HepG2 (cell line): ENCODE measurements around the gene COMMD7. TPM values are rescaled to one million over a fixed set of nuclear protein-coding genes. Genes with fewer than 3 reads are reported as not detected.

Source experiments
- AGO1 ChIP-seq: fragments of 200-400 bp; formaldehyde crosslinking; IDR thresholded peaks from 2 replicates; pipeline ENCODE4 v1.6.1; 2017; ENCODE audit warnings: mild to moderate bottlenecking, low read depth, low read length, moderate library complexity; ENCODE audit not compliant: poor library complexity, severe bottlenecking
- DRAP1 ChIP-seq: IDR thresholded peaks from 2 replicates; pipeline ENCODE4 v1.6.1; 2016; ENCODE audit warnings: missing genetic modification reagents, missing compliant biosample characterization
- ELK4 ChIP-seq: sonication (generic); formaldehyde crosslinking; IDR thresholded peaks from 2 replicates; pipeline ENCODE4 v1.9.0; 2021; ENCODE audit warnings: missing genetic modification reagents, borderline replicate concordance
- GLI4 ChIP-seq: sonication (generic); formaldehyde crosslinking; IDR thresholded peaks from 2 replicates; pipeline ENCODE4 v1.5.1; 2020; ENCODE audit warnings: missing genetic modification reagents, mild to moderate bottlenecking, moderate library complexity, borderline replicate concordance
- HBP1 ChIP-seq: IDR thresholded peaks from 2 replicates; pipeline ENCODE4 v1.6.1; 2016; ENCODE audit warnings: low read depth, control low read depth
- KDM3A ChIP-seq: IDR thresholded peaks from 2 replicates; pipeline ENCODE4 v1.6.1; 2018; ENCODE audit warnings: low read depth, missing compliant biosample characterization
- RFXANK ChIP-seq: IDR thresholded peaks from 2 replicates; pipeline ENCODE4 v1.6.1; 2016
- SALL2 ChIP-seq: sonication (generic); formaldehyde crosslinking; IDR thresholded peaks from 2 replicates; pipeline ENCODE4 v1.8.1; 2023; ENCODE audit warnings: mild to moderate bottlenecking, missing genetic modification reagents, inconsistent platforms
- SKIL ChIP-seq: sonication (generic); formaldehyde crosslinking; IDR thresholded peaks from 2 replicates; pipeline ENCODE4 v1.8.0; 2022; ENCODE audit warnings: missing genetic modification reagents, mild to moderate bottlenecking, moderate library complexity, borderline replicate concordance
- SMAD1 ChIP-seq: sonication (generic); formaldehyde crosslinking; IDR thresholded peaks from 2 replicates; pipeline ENCODE4 v1.4.0; 2020; ENCODE audit warnings: missing genetic modification reagents, low read depth, mild to moderate bottlenecking, borderline replicate concordance
- SSRP1 ChIP-seq: IDR thresholded peaks from 2 replicates; pipeline ENCODE4 v1.6.1; 2016; ENCODE audit warnings: control low read depth
- THAP8 ChIP-seq: sonication (generic); formaldehyde crosslinking; IDR thresholded peaks from 2 replicates; pipeline ENCODE4 v1.5.1; 2020; ENCODE audit warnings: missing genetic modification reagents, mild to moderate bottlenecking, borderline replicate concordance
- ZBTB25 ChIP-seq: IDR thresholded peaks from 2 replicates; pipeline ENCODE4 v1.6.1; 2018; ENCODE audit warnings: missing genetic modification reagents
- ZBTB3 ChIP-seq: sonication (generic); formaldehyde crosslinking; IDR thresholded peaks from 2 replicates; pipeline ENCODE4 v1.4.0; 2020; ENCODE audit warnings: low read depth, mild to moderate bottlenecking, moderate library complexity, missing genetic modification reagents, borderline replicate concordance
- ZFAT ChIP-seq: sonication (generic); formaldehyde crosslinking; conservative IDR thresholded peaks from 2 replicates; pipeline ENCODE4 v1.8.1; 2023; ENCODE audit warnings: missing genetic modification reagents, inconsistent platforms
- ZMYM2 ChIP-seq: sonication (generic); formaldehyde crosslinking; IDR thresholded peaks from 2 replicates; pipeline ENCODE4 v1.8.0; 2022; ENCODE audit warnings: mild to moderate bottlenecking, missing genetic modification reagents
- ZNF205 ChIP-seq: IDR thresholded peaks from 2 replicates; pipeline ENCODE4 v1.6.1; 2018; ENCODE audit warnings: missing biosample characterization, missing genetic modification reagents
- ZNF616 ChIP-seq: sonication (generic); formaldehyde crosslinking; IDR thresholded peaks from 2 replicates; pipeline ENCODE4 v1.5.0; 2020; ENCODE audit warnings: low read depth, mild to moderate bottlenecking, missing genetic modification reagents
- ZNF772 ChIP-seq: sonication (generic); formaldehyde crosslinking; IDR thresholded peaks from 2 replicates; pipeline ENCODE4 v1.5.0; 2020; ENCODE audit warnings: mild to moderate bottlenecking, missing genetic modification reagents
- ZSCAN5A ChIP-seq: sonication (generic); formaldehyde crosslinking; IDR thresholded peaks from 2 replicates; pipeline ENCODE4 v1.8.0; 2022; ENCODE audit warnings: mild to moderate bottlenecking, missing genetic modification reagents, borderline replicate concordance
- polyA plus RNA-seq, 8 experiments: library from polyadenylated mRNA; depleted of rRNA in 3 of 8; stranded (reverse) in 7 of 8; unstranded in 1 of 8; fragments of >200 nt; fragmentation: Illumina TruSeq in 4 of 8; extraction: Trizol in 4 of 8; gene quantifications; 2 replicates each; pipeline versions ENCODE4 v1.2.1 to v1.2.3, GENCODE V29; 2011 to 2016; ENCODE audit warnings: low read depth in 4 of 8, missing spikeins in 1 of 8, mixed read lengths in 1 of 8; ENCODE audit not compliant: insufficient read depth in 1 of 8
- total RNA-seq, 5 experiments: library from RNA; depleted of rRNA; stranded (reverse); fragments of >200 nt; fragmentation: Illumina TruSeq; extraction: Trizol; gene quantifications; 2 replicates each; pipeline ENCODE4 v1.2.3, GENCODE V29; 2016; ENCODE audit warnings: low read depth in 1 of 5

Gene COMMD7
- total and polyA plus RNA-seq, 2 of the 13 experiments (the other 11 are each of a cell fraction or from before 2014, with no cell fraction given), result 42.1 to 53.3 TPM

- peak; percentile 98 for TF ChIP-seq ZNF772 (CRISPR knock-in tag)
- TF ChIP-seq HBP1 (CRISPR knock-in tag), result peak; percentile 87; the same call in 1 of the 2 replicates
- TF ChIP-seq ZMYM2 (CRISPR knock-in tag), result no peak
- TF ChIP-seq SALL2 (CRISPR knock-in tag), result peak; percentile 94
- peak; percentile 57; the same call in 1 of the 2 replicates for TF ChIP-seq SKIL (CRISPR knock-in tag)
- TF ChIP-seq GLI4 (CRISPR knock-in tag), result no peak
- peak; percentile 95; the same call in 1 of the 2 replicates for TF ChIP-seq SSRP1 (CRISPR knock-in tag)
- no peak; the same call in 1 of the 2 replicates for TF ChIP-seq THAP8 (CRISPR knock-in tag)
- peak; percentile 72; the same call in 1 of the 2 replicates for TF ChIP-seq ZNF616
- TF ChIP-seq AGO1, result peak; percentile 73
- peak; percentile 69; the same call in 1 of the 2 replicates for TF ChIP-seq ZBTB25 (CRISPR knock-in tag)
- no peak for TF ChIP-seq ZSCAN5A (CRISPR knock-in tag)
- TF ChIP-seq ELK4 (CRISPR knock-in tag), result no peak
- no peak for TF ChIP-seq ZFAT (CRISPR knock-in tag)
- peak; percentile 94 for TF ChIP-seq ZNF205 (CRISPR knock-in tag)
- TF ChIP-seq SMAD1 (CRISPR knock-in tag), result peak; percentile 99
- peak; percentile 81 for TF ChIP-seq DRAP1
- peak; percentile 99 for TF ChIP-seq KDM3A (CRISPR knock-in tag)
- TF ChIP-seq ZBTB3 (CRISPR knock-in tag), result no peak
- TF ChIP-seq RFXANK (CRISPR knock-in tag), result no peak
Measured at GRCh38 chr20:32652739-32653526, 90.3 kb downstream of the COMMD7 start (continued).
